Panc1 (cell line): Measurements from ENCODE around the gene KCNC1. TPM values are rescaled to one million over a fixed set of nuclear protein-coding genes. Genes with fewer than 3 reads are reported as not detected.

Experiments used
- ATAC-seq: fragments of 200-7000 bp; cut with Tn5 transposase; 2 replicates; pipeline ENCODE4 v1.9.1; 2020; ENCODE audit warnings: mild to moderate bottlenecking, moderate library complexity
- BruUV-seq: library from RNA; stranded (reverse); fragments of 400-500 nt; replicated peaks from 2 replicates; lab custom pipeline; 2021; lab: Mats Ljungman, UMichigan
- CTCF ChIA-PET: fragments of 300-600 bp; sonication (Branson Sonifier 250); formaldehyde crosslinking; loops from one replicate; lab custom pipeline; 2022; ENCODE audit warnings: antibody characterized with exemption; lab: Charles Lee
- POLR2A ChIA-PET: fragments of 300-600 bp; sonication (Branson Sonifier 250); formaldehyde crosslinking; loops from one replicate; lab custom pipeline; 2022; ENCODE audit warnings: antibody characterized with exemption; lab: Charles Lee
- DNase-seq: peaks from one replicate; pipeline ENCODE4 v3.0.0-alpha.2; 2010; ENCODE audit warnings: low read depth, low spot score
- H3K27ac ChIP-seq: 2 replicates; pipeline ENCODE4 v1.5.1; 2011; ENCODE audit warnings: mild to moderate bottlenecking, low read length, inconsistent platforms
- H3K27me3 ChIP-seq: fragments of 200-500 bp; sonication (Bioruptor generic); 2 replicates; pipeline ENCODE4 v1.6.0; 2014; ENCODE audit warnings: low read length, inconsistent platforms; ENCODE audit not compliant: control insufficient read depth, insufficient read depth
- H3K36me3 ChIP-seq: fragments of 200-500 bp; sonication (Bioruptor generic); 2 replicates; pipeline ENCODE4 v1.5.1; 2014; ENCODE audit warnings: inconsistent platforms, mild to moderate bottlenecking, low read length, moderate library complexity; ENCODE audit not compliant: control insufficient read depth, insufficient read depth
- H3K4me1 ChIP-seq: 2 replicates; pipeline ENCODE4 v1.5.1; 2011; ENCODE audit warnings: inconsistent platforms, mild to moderate bottlenecking, low read length, moderate library complexity; ENCODE audit not compliant: control insufficient read depth, insufficient read depth
- H3K4me3 ChIP-seq, 2 experiments: 2 replicates each; pipeline ENCODE4 v1.5.1; 2011 to 2012; ENCODE audit warnings: low read depth in 2 of 2, low read length in 2 of 2, mild to moderate bottlenecking in 2 of 2, inconsistent platforms in 1 of 2, moderate library complexity in 1 of 2
- H3K9me3 ChIP-seq: fragments of 200-500 bp; sonication (Bioruptor generic); 2 replicates; pipeline ENCODE4 v1.5.1; 2014; ENCODE audit warnings: low read depth, mild to moderate bottlenecking, inconsistent platforms, low read length, moderate library complexity; ENCODE audit not compliant: control insufficient read depth, insufficient read depth
- POLR2AphosphoS5 ChIP-seq: IDR thresholded peaks from 2 replicates; pipeline ENCODE4 v1.6.1; 2012; ENCODE audit warnings: mild to moderate bottlenecking, low read depth, low read length, moderate library complexity
- SIN3A ChIP-seq: IDR thresholded peaks from 2 replicates; pipeline ENCODE4 v1.6.1; 2012; ENCODE audit warnings: low read depth, mild to moderate bottlenecking, low read length, moderate library complexity, borderline replicate concordance; ENCODE audit not compliant: insufficient read depth
- TCF7L2 ChIP-seq: IDR thresholded peaks from 2 replicates; pipeline ENCODE4 v1.6.1; 2011; ENCODE audit warnings: mild to moderate bottlenecking, low read depth, low read length, inconsistent platforms
- in situ Hi-C: cut with HindIII; loops from 2 replicates; pipeline ENCODE4 v1.10.0; 2016; ENCODE audit warnings: low sequenced_read_pairs, low pct_unique_long_range_greater_than_20kb
- intact Hi-C: fragments of 100-400 bp; cut with micrococcal nuclease; formaldehyde crosslinking; loops from one replicate; pipeline ENCODE4 v1.10.0; 2022; ENCODE audit not compliant: unreplicated experiment
- total RNA-seq: library from RNA; stranded (reverse); gene quantifications from one replicate; pipeline ENCODE4 v1.2.1, GENCODE V29; 2021; ENCODE audit not compliant: unreplicated experiment
- TF ChIP-seq, protein P1 (sequence below): fragments of 450-650 bp; IDR thresholded peaks from 2 replicates; pipeline ENCODE4 v1.5.1; 2017; ENCODE audit warnings: mild to moderate bottlenecking
- TF ChIP-seq, protein P2 (sequence below), 2 experiments: IDR thresholded peaks; 2 replicates each; pipeline ENCODE4 v1.6.1; 2011 to 2012; ENCODE audit warnings: low read depth in 2 of 2, control low read depth in 1 of 2, low read length in 1 of 2, mild to moderate bottlenecking in 1 of 2, moderate library complexity in 1 of 2; ENCODE audit not compliant: insufficient read depth in 1 of 2

The KCNC1 gene
- total RNA-seq, 1 experiment from 2014 or later, result 0.95 TPM

GRCh38 chr11:17782603-17783337 lies 48.2 kb downstream of the KCNC1 start:
- H3K36me3 ChIP-seq, result no peaks in the 10 kb centered on the region
- DNase-seq (no peak), ATAC-seq (no peak)
- no peak overlapping the region for H3K4me3 ChIP-seq
- H3K4me1 ChIP-seq, result no peaks in the 10 kb centered on the region
- in situ Hi-C loops, result no loop called here
- no peaks in the 10 kb centered on the region for H3K27me3 ChIP-seq
- no peaks in the 10 kb centered on the region for H3K9me3 ChIP-seq
- TF ChIP-seq SIN3A, result no peak
- no peak for TF ChIP-seq TCF7L2
- intact Hi-C loops, result no loop called here
- BruUV-seq, result no TSS peak
- POLR2A ChIA-PET, result no interaction called here
- H3K27ac ChIP-seq, result no peak overlapping the region
- CTCF ChIA-PET, result interaction anchor here (0.7 kb wide), 1 partner anchor 48 kb away, joined by 3 read pairs; no protein-coding TSS in a partner anchor

GRCh38 chr11:17783878-17784277 lies 49.3 kb downstream of the KCNC1 start:
- Histone ChIP-seq H3K4me3 (no peak overlapping the region), H3K9me3 (no peaks in the 10 kb centered on the region), H3K36me3 (no peaks in the 10 kb centered on the region), H3K4me1 (no peaks in the 10 kb centered on the region), H3K27ac (no peak overlapping the region), H3K27me3 (no peaks in the 10 kb centered on the region)
- in situ Hi-C loops, result no loop called here
- CTCF ChIA-PET, result no interaction called here
- BruUV-seq, result no TSS peak
- intact Hi-C loops, result no loop called here
- TF ChIP-seq, protein P1, sequence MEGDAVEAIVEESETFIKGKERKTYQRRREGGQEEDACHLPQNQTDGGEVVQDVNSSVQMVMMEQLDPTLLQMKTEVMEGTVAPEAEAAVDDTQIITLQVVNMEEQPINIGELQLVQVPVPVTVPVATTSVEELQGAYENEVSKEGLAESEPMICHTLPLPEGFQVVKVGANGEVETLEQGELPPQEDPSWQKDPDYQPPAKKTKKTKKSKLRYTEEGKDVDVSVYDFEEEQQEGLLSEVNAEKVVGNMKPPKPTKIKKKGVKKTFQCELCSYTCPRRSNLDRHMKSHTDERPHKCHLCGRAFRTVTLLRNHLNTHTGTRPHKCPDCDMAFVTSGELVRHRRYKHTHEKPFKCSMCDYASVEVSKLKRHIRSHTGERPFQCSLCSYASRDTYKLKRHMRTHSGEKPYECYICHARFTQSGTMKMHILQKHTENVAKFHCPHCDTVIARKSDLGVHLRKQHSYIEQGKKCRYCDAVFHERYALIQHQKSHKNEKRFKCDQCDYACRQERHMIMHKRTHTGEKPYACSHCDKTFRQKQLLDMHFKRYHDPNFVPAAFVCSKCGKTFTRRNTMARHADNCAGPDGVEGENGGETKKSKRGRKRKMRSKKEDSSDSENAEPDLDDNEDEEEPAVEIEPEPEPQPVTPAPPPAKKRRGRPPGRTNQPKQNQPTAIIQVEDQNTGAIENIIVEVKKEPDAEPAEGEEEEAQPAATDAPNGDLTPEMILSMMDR, result no peak
- TF ChIP-seq TCF7L2, result no peak
- TF ChIP-seq, protein P2, sequence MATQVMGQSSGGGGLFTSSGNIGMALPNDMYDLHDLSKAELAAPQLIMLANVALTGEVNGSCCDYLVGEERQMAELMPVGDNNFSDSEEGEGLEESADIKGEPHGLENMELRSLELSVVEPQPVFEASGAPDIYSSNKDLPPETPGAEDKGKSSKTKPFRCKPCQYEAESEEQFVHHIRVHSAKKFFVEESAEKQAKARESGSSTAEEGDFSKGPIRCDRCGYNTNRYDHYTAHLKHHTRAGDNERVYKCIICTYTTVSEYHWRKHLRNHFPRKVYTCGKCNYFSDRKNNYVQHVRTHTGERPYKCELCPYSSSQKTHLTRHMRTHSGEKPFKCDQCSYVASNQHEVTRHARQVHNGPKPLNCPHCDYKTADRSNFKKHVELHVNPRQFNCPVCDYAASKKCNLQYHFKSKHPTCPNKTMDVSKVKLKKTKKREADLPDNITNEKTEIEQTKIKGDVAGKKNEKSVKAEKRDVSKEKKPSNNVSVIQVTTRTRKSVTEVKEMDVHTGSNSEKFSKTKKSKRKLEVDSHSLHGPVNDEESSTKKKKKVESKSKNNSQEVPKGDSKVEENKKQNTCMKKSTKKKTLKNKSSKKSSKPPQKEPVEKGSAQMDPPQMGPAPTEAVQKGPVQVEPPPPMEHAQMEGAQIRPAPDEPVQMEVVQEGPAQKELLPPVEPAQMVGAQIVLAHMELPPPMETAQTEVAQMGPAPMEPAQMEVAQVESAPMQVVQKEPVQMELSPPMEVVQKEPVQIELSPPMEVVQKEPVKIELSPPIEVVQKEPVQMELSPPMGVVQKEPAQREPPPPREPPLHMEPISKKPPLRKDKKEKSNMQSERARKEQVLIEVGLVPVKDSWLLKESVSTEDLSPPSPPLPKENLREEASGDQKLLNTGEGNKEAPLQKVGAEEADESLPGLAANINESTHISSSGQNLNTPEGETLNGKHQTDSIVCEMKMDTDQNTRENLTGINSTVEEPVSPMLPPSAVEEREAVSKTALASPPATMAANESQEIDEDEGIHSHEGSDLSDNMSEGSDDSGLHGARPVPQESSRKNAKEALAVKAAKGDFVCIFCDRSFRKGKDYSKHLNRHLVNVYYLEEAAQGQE (IDR thresholded peaks at IDR 0.05; ENCODE audit: insufficient read depth in 1 of 2, low read depth in 2 of 2, low read length in 1 of 2), result no peak
- no peak for TF ChIP-seq SIN3A
- TF ChIP-seq POLR2AphosphoS5, result no peak
- POLR2A ChIA-PET, result no interaction called here
- ATAC-seq (no peak), DNase-seq (no peak)
